CD1c-positive myeloid dendritic cell (primary cell): ENCODE results near the gene LTO1.

Source experiments
- DNase-seq: peaks from one replicate; pipeline ENCODE4 v3.0.0-alpha.2; 2016; ENCODE audit errors: extremely low spot score

The LTO1 gene

DNA sequence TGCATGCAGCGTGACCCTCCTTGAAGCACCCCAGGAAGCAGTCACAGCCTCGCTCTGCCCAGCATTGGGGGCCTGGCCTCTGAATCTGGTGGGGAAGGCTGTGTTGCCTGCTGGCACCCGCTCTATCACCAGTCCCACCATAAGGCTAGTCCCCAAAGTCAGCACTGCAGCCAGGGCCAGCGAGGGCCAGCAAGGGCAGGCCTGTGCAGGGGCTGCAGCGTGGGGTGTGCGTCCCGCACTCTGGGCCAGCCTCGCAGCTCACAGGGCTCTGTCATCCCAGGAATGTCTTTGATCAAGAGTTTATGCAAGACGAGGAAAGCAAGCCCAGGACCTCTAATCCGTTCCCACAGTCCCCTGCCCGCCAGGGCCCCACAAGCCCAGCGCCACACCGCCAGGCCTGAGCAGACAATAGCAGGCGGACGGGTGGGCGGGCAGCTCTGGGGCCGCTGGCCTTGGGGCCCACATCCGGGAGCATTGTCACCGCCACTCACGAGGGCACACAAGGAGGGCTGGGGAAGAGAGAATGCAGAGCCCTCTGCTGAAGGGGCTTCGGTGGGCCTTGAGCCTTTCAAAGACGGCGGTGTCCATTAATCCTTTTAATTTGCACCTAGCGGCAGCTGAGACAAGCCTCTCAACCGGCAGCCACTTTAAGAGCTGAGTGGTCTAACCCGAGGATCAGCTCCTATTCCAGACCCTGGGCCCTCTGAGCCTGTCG lies 17.1 kb downstream of the LTO1 start:
- DNase-seq, result no peak

DNA sequence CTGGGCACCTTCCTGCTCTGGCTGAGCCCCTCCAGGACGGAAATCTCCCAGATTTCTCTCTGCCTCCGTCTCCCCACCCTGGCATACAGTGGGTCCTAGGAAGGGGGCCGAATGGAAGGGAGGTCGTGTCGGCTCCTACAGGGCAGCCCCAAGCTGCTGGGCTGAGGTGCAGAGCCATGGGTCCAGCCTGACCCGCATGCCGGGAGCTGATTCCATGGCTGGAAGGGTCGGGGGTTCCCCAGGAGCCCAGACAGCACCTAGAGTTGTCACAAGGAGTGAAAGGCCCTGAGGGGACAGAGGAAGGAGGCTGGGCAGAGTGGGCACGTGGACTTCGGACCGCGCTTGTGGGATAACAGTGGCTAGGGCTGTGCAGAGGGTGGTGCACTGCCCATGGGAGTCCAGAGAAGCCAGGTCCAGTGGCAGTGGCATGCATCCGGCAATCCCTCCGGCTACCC lies 17.7 kb downstream of the LTO1 start:
- DNase-seq, result no peak

DNA sequence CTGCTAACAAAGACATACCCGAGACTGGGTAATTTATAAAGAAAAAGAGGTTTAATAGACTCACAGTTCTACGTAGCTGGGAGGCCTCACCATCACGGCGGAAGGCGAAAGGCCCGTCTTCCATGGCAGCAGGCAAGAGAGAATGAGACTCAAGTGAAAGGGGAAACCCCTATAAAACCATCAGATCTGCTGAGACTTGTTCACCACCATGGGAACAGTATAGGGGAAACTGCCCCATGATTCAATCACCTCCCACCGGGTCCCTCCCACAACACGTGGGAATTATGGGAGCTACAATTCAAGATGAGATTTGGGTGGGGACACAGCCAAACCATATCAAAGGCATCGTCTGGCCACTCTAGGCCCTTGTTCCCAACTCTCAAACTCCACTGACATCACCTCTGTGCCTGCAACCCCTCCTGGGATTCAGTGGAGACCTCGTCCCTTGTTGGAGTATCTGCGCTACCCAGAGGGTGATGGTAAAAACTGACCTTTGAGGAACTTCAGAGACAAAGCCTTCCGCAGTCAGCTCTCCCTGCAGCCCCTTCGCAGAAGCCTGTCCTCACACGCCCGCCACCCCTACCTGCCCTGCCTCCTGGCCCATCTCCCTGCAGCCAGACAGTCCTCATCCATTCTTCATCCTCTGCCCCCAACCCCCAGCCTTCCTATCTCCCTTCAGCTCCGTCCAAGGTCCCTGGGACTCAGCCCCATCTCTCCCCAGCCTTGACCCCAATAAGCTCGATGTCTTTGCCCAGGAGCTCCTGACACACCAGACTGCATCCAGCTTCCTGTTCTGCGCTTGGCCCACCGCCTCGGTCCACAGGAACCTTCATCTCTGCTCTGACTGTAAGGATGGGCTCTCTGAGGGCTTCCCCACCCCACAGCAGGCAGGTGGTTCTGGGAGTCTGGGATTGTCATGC lies 18.4 kb downstream of the LTO1 start:
- DNase-seq, result no peak

DNA sequence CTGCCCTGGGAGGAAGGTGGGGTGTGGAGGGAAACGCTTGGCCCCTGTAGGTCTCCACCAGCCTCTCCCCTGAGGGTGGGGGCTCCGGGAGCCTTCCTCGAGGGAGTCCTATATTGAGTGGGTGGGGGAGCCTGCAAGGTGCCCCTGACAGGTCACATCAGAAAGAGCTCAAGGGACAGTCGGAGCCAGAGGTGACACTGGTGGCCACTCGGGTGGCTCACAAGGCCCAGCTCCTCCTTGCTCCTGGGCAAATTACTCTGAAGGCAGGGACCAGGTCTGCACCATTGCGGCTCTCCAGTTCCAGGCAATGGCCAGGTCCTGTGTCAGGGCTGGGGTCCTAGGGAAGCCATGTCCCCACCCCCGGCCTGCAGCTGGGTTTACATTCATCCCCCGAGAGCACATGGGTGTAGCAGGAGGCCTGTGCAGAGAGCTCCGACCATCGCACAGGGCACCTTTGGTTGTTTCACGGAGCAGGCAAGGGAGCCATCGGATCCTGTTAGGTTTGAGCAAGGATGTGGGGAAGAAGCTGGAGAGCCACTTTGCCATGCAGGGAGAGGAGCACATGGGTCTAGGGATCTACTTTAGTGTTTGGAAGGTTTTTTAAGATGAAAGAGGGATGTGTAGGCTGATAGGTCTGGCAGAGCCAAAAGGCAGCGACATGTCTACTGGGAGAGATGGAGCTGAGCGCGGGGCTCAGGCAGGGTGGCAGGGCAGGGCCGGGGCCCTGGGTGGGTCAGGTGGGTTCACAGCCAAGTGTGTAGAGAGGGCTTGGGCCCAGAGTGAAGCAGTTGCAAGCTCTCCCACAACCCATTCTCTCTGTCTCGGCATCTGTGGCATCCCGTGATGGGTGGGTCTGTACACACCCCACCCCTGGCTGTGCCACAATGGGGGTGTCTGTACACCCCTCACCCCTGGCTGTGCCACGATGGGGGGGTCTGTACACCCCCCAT lies 19.4 kb downstream of the LTO1 start:
- DNase-seq, result no peak

DNA sequence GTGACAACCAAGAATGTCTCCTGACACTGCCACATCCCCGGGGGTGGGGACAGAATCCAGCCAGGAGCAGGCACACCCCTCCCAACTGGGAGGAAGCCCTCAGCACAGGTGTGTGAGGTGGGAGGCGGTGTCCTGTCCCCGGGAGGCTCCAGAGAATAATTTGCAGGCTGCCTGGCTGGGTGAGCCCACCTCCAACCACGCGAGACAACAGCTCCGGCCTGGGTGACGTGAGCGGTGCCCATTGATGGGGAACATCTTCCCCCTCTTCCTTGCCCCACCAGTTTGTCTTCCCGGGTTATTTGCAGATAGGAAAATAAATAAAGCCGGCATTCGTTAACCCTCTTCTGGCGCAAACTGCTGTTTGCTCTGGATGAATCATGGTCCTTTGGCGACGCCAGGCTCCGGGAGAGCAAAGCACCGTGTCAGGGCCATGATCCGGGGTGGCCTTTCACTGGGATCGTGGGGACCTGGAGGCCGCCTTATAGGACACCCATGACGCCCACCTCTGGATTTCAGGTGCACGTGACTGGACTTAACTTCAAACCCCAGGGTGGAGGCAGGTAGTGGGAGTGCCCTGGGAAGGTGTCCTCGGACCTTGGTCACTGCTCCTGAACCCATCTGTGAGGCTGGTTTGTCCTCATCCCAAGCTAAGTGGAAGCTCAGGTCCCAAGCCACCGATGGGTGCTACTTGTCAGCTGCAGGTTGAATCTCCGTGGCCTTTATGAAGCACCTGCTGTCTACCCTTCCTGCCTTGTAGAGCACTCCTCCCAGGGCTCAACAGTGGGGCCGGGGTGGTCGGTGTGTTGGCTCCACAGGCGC lies 20.3 kb downstream of the LTO1 start:
- no peak for DNase-seq

DNA sequence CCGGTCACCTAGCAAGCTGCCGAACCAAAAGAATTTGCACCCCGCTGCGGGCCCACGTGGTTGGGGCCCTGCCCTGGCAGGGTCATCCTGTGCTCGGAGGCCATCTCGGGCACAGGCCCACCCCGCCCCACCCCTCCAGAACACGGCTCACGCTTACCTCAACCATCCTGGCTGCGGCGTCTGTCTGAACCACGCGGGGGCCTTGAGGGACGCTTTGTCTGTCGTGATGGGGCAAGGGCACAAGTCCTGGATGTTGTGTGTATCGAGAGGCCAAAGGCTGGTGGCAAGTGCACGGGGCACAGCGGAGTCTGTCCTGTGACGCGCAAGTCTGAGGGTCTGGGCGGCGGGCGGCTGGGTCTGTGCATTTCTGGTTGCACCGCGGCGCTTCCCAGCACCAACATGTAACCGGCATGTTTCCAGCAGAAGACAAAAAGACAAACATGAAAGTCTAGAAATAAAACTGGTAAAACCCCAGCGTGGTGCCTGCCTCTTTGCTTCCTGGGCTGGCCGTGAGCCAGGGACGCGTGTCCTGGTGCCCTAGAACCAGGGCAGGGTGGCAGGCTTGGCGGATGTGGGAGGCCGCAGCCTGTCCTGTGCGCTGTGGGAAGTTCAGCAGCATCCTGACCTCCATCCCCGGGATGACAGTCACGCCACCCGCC lies 21.0 kb downstream of the LTO1 start:
- DNase-seq, result no peak

DNA sequence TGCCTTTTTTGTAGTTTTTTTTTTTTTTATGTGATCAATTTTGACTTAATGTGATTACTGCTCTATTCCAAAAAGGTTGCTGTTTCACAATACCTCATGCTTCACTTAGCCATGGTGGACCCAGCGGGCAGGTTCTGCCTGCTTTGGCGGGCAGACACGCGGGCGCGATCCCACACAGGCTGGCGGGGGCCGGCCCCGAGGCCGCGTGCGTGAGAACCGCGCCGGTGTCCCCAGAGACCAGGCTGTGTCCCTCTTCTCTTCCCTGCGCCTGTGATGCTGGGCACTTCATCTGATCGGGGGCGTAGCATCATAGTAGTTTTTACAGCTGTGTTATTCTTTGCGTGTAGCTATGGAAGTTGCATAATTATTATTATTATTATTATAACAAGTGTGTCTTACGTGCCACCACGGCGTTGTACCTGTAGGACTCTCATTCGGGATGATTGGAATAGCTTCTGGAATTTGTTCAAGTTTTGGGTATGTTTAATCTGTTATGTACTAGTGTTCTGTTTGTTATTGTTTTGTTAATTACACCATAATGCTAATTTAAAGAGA lies 21.7 kb downstream of the LTO1 start:
- DNase-seq, result no peak

DNA sequence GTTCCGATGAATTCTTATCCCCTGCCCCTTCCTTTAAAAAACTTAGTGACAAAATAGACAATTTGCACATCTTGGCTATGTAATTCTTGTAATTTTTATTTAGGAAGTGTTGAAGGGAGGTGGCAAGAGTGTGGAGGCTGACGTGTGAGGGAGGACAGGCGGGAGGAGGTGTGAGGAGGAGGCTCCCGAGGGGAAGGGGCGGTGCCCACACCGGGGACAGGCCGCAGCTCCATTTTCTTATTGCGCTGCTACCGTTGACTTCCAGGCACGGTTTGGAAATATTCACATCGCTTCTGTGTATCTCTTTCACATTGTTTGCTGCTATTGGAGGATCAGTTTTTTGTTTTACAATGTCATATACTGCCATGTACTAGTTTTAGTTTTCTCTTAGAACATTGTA lies 22.2 kb downstream of the LTO1 start:
- DNase-seq, result no peak

DNA sequence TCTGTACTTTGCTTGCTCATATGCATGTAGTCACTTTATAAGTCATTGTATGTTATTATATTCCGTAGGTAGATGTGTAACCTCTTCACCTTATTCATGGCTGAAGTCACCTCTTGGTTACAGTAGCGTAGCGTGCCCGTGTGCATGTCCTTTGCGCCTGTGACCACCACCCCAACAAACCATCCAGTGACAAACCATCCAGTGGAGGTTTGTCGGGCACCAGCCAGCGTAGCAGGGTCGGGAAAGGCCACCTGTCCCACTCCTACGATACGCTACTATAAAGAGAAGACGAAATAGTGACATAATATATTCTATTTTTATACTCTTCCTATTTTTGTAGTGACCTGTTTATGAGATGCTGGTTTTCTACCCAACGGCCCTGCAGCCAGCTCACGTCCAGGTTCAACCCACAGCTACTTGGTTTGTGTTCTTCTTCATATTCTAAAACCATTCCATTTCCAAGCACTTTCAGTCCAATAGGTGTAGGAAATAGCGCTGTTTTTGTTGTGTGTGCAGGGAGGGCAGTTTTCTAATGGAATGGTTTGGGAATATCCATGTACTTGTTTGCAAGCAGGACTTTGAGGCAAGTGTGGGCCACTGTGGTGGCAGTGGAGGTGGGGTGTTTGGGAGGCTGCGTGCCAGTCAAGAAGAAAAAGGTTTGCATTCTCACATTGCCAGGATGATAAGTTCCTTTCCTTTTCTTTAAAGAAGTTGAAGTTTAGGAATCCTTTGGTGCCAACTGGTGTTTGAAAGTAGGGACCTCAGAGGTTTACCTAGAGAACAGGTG lies 23.1 kb downstream of the LTO1 start:
- no peak for DNase-seq

DNA sequence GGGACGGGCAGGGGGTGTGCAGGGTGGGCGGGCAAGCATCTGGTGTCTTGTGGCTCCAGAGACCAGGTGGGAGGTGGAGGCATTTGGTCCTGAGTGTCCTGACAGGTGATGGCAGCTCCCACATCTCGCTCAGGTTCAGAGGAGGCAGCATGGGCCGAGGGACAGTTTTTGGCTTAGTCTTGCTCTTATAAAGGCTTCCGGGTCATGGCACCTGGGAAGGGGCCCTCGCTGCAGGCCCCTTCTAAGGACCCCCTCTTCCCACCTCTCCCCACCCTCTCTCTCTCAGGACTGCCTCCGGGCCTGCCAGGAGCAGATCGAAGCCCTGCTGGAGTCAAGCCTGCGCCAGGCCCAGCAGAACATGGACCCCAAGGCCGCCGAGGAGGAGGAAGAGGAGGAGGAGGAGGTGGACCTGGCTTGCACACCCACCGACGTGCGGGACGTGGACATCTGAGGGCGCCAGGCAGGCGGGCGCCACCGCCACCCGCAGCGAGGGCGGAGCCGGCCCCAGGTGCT lies 24.3 kb downstream of the LTO1 start:
- no peak for DNase-seq

DNA sequence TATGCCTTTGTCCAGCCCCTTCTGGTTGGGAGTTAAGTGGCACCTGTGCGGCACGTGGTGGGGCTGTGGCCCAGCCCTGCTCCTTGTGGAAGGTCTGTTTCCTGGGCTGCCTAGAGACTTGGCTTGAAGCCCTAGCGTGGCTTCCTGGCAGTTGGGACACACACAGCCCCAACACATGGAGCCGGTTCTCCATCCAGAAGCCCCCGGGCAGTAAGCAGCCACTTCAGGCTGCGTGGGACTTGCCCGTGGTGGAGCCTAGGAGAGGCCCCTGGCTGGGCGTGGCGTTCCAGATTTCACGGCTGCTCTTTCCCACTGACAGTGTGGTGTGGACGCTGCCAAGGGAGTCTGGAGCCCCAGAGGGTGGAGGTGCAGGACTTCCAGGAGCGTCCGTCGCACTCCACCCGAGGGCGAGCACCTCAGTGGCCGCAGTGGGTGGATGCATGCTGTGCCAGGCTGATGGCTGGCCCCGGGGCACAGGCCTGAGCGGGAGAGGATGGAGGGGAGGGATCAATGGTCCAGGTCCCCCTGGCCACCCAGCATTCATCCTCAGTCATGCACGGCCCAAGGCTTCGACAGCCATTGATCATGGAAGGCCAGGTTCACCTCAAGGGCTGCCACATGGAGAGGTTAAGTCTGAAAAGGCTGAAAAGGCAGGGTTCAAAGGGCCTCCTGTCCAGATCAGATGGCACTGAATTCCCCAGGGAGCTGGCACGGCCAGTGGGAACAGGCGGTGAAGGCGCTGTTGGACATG lies 24.9 kb downstream of the LTO1 start:
- DNase-seq, result no peak

DNA sequence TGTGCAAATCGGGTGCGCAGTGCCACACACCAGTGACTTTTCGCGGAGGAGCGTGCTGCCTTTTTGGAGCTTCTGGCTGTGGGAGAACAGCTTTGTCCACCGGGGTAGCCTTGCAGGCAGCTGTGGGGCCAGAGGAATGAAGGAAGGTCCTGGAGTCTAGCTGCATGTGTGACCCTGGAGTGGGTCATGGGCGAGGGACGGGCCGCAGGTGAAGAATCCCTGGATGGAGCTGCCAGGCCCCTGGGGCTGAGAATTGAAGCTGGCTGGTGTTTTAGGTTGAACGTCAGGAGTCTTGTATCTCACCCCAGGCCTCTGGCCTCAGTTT lies 25.6 kb downstream of the LTO1 start:
- DNase-seq, result no peak

DNA sequence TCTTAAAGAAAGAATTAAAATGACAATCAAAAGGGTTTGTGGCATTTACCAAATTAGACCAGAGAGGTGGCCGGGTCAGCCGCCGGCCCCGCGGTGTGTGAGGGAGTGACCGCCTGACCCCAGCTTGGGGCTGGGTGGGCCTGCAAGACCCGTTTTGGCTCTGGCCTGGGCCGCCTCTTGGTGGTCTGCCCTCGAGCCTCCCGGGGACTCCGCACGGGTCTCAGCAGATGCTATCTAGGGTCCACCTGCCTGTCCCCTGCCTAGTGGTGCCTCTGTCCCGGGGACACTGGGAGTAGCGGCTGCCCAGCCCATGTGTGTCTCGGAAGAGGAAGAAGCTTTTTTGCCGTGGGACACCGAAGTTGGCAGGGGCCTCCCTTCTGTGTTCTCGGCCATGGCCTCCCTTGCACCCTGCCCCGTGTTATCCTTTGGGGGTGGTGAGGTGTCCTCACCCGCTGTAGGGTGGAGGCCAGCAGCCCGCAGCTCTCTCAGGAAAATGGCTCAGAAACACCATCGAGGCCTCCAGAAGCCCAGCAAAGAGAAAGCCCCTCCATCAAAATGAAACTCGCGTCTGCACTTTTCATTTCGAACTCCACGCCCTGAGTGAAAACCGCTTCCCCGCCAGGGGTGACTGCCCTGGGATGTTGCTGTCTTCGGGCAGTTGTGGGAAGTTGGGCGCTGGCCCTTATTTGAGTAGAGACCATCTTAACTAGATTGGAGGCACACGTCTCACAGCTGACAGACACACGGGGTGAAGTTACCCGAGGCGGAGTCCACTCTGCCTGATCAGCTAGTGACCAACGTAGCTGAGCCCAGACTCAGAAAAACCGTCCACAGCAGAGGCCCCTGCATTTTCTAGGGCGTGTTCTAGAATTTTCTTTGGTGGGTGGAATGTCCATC lies 26.2 kb downstream of the LTO1 start:
- DNase-seq, result no peak

DNA sequence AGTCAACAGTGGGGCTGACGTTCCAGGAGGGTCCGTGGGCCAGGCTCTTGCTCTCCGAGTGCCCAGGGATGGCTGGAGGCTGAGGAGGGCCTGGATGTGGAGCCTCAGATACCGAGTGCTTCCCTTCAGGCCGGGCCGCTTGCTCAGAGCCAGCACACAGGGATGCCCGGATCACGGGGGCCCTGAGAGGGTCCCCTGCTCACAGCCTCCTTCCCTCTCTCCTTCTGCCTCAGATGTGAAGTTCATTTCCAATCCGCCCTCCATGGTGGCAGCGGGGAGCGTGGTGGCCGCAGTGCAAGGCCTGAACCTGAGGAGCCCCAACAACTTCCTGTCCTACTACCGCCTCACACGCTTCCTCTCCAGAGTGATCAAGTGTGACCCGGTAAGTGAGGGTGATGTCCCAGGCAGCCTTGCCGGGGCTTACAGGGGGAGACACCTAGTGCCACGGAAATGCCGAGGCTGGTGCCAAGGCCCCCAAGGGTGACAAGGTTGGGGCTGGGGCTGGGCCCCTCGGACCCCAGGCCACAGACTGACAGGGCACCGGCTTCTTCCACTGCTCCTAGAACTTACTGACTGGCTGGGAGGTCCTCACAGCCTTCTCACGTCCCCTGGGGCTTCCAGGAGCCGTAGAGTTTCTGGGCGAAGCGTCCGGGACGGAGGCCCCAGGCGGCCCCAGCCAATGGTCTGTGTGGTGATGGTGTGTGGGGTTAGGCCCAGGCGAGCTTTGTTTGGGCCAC lies 27.2 kb downstream of the LTO1 start:
- no peak for DNase-seq

DNA sequence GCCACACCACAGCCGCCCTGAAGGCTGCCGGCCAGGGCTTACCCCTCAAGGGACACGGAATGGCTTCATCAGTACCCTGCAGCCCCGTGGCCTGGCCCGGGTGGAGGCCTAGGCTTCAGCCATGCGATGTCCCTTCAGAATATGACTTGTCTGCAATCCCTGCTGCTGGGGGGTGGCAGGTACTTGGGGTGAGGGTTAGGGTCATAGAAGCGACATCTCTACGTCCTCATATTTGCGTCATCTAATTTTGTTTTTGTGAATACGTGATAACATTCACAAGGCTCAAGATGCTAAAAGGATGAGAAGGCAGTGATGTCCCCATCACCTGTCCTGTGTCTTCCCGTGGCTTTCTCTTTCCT lies 27.8 kb downstream of the LTO1 start:
- DNase-seq, result no peak

DNA sequence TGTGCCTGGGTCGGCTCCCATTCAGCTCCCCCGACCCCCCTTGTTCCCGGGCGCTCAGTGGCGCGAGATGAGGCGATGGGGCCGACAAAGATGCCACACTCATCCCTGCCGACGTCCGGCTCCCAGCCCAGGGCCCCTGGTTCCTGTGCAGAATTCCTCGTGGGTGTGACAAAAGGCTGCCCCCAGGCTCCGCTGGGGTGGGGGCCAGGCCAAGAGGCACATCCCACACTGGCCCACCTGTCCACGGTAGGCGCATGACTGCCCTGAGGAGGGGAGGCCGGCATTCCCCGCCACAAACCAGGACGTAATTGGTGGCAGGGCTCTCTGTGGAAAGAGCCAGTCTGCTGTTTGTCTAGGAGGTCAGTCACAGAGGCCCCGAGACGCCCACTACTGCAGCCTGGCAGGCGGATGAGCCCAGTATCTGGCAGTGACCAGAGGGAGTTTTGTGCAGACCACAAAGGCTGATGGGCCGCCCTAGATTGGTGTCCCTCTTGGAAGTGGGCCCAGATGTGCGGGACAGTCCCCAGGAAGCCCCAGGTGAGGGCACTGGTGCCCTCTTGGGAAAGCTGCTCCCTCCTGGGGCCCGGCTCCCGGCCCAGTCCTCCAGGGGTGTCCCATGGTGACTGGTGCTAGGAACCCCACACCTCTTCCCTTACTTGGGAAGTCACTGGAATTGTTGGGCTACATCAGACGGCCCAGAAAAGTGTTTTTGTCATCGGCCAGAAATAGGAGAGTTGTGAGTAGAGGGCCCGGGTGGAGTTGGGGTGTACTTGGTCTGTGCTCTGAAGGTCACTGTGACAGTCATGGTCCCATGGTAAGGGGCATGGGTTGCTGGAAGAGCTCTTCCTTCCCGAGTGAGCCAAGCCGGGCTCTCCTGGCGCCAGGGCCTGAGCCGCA lies 28.4 kb downstream of the LTO1 start:
- DNase-seq, result no peak
